ENCODE measurements around the gene PARD6B.

GRCh38 chr20:50786703-50787102 lies 55.3 kb downstream of the PARD6B start:
- TF ChIP-seq CTCF (IDR thresholded peaks at IDR 0.05; ENCODE audit: insufficient read depth, low read depth, low read length): no peak
- TF ChIP-seq EZH2 (IDR thresholded peaks at IDR 0.05; ENCODE audit: insufficient read depth, low read length): no peak

Measured in astrocyte (in vitro differentiated cells and primary cell).